Memory B cell (primary cell): ENCODE measurements around the gene ALS2.

Experiments used
- ATAC-seq: fragments of 150-1000 bp; cut with Tn5 transposase; 2 replicates; pipeline ENCODE4 v1.10.0; 2021; ENCODE audit warnings: low read depth, mild to moderate bottlenecking, moderate library complexity
- DNase-seq, 2 donors: peaks; one replicate each; pipeline ENCODE4 v3.0.0; 2022; ENCODE audit warnings: low spot score in 2 of 2
- H3K27ac Mint-ChIP-seq: one replicate; pipeline ENCODE4 v1.8.0; 2022; ENCODE audit warnings: mild to moderate bottlenecking, moderate library complexity, mixed read lengths
- H3K27me3 Mint-ChIP-seq: one replicate; pipeline ENCODE4 v1.8.0; 2022; ENCODE audit warnings: mixed read lengths
- H3K36me3 Mint-ChIP-seq: one replicate; pipeline ENCODE4 v1.8.0; 2022; ENCODE audit warnings: mild to moderate bottlenecking, mixed read lengths
- H3K4me1 Mint-ChIP-seq: one replicate; pipeline ENCODE4 v1.8.0; 2022; ENCODE audit warnings: mixed read lengths
- H3K4me3 Mint-ChIP-seq: one replicate; pipeline ENCODE4 v1.8.0; 2022; ENCODE audit warnings: mild to moderate bottlenecking, moderate library complexity, mixed read lengths
- H3K9me3 Mint-ChIP-seq: one replicate; pipeline ENCODE4 v1.8.0; 2022; ENCODE audit warnings: mixed read lengths

ALS2 gene

GRCh38 chr2:201668402-201668910, 112.3 kb downstream of the ALS2 start:
- no peaks in the 10 kb centered on the region for H3K36me3 Mint-ChIP-seq
- H3K4me3 Mint-ChIP-seq: no peak overlapping the region
- peaks cover 1% of the 10 kb centered on the region for H3K9me3 Mint-ChIP-seq
- no peaks in the 10 kb centered on the region for H3K4me1 Mint-ChIP-seq
- peaks cover 2% of the 10 kb centered on the region for H3K27me3 Mint-ChIP-seq
- H3K27ac Mint-ChIP-seq: no peak overlapping the region
- DNase-seq (no peak), ATAC-seq (no peak)

GRCh38 chr2:201664334-201664733, 116.4 kb downstream of the ALS2 start:
- H3K27ac Mint-ChIP-seq: no peak overlapping the region
- no peak for ATAC-seq
- no peaks in the 10 kb centered on the region for H3K27me3 Mint-ChIP-seq
- no peaks in the 10 kb centered on the region for H3K36me3 Mint-ChIP-seq
- DNase-seq: no peak
- H3K9me3 Mint-ChIP-seq: no peaks in the 10 kb centered on the region
- H3K4me3 Mint-ChIP-seq: no peak overlapping the region
- no peaks in the 10 kb centered on the region for H3K4me1 Mint-ChIP-seq

- no peaks in the 10 kb centered on the region for H3K9me3 Mint-ChIP-seq
- DNase-seq (no peak), ATAC-seq (no peak)
- no peak overlapping the region for H3K27ac Mint-ChIP-seq
- no peak overlapping the region for H3K4me3 Mint-ChIP-seq
- no peaks in the 10 kb centered on the region for H3K4me1 Mint-ChIP-seq
- H3K36me3 Mint-ChIP-seq: no peaks in the 10 kb centered on the region
- H3K27me3 Mint-ChIP-seq: no peaks in the 10 kb centered on the region
These were observed 119.4 kb downstream of the ALS2 start for GRCh38 chr2:201661366-201661765.

- DNase-seq: no peak
These were observed 120.3 kb downstream of the ALS2 start for GRCh38 chr2:201660293-201660895.

GRCh38 chr2:201656740-201657139, 124.0 kb downstream of the ALS2 start:
- no peaks in the 10 kb centered on the region for H3K4me1 Mint-ChIP-seq
- H3K9me3 Mint-ChIP-seq: no peaks in the 10 kb centered on the region
- H3K4me3 Mint-ChIP-seq: no peak overlapping the region
- no peak overlapping the region for H3K27ac Mint-ChIP-seq
- ATAC-seq (no peak), DNase-seq (no peak)
- H3K36me3 Mint-ChIP-seq: no peaks in the 10 kb centered on the region
- peaks cover 10% of the 10 kb centered on the region for H3K27me3 Mint-ChIP-seq

More at GRCh38 chr2:201660293-201660895, 120.3 kb downstream of the ALS2 start:
- no peaks in the 10 kb centered on the region for H3K9me3 Mint-ChIP-seq
- no peaks in the 10 kb centered on the region for H3K4me1 Mint-ChIP-seq
- H3K27ac Mint-ChIP-seq: no peak overlapping the region
- no peaks in the 10 kb centered on the region for H3K27me3 Mint-ChIP-seq
- ATAC-seq: no peak
- no peak overlapping the region for H3K4me3 Mint-ChIP-seq
- no peaks in the 10 kb centered on the region for H3K36me3 Mint-ChIP-seq

- Mint-ChIP-seq H3K9me3 (no peaks in the 10 kb centered on the region), H3K4me1 (no peaks in the 10 kb centered on the region), H3K4me3 (no peak overlapping the region), H3K36me3 (no peaks in the 10 kb centered on the region), H3K27ac (no peak overlapping the region), H3K27me3 (peaks cover 10% of the 10 kb centered on the region)
- DNase-seq (no peak), ATAC-seq (no peak)
These were observed 124.6 kb downstream of the ALS2 start for GRCh38 chr2:201656102-201656501.

GRCh38 chr2:201654616-201655384, 125.9 kb downstream of the ALS2 start:
- Mint-ChIP-seq H3K9me3 (no peaks in the 10 kb centered on the region), H3K36me3 (no peaks in the 10 kb centered on the region), H3K4me3 (no peak overlapping the region), H3K4me1 (no peaks in the 10 kb centered on the region), H3K27ac (no peak overlapping the region), H3K27me3 (peaks cover 10% of the 10 kb centered on the region)
- ATAC-seq: no peak
- no peak for DNase-seq

- H3K9me3 Mint-ChIP-seq: no peaks in the 10 kb centered on the region
- H3K4me1 Mint-ChIP-seq: no peaks in the 10 kb centered on the region
- H3K4me3 Mint-ChIP-seq: no peak overlapping the region
- H3K36me3 Mint-ChIP-seq: no peaks in the 10 kb centered on the region
- peaks cover 10% of the 10 kb centered on the region for H3K27me3 Mint-ChIP-seq
- DNase-seq (no peak), ATAC-seq (no peak)
- H3K27ac Mint-ChIP-seq: no peak overlapping the region
These were observed 127.5 kb downstream of the ALS2 start for GRCh38 chr2:201653221-201653620.
